SU-DHL-6 (cell line): ENCODE results near the gene GRIK3.

Source experiments
- CTCF ChIP-seq: fragments of 200-600 bp; sonication (generic); IDR thresholded peaks from one replicate; pipeline ENCODE4 v1.5.1; 2017; ENCODE audit warnings: antibody characterized with exemption, mild to moderate bottlenecking, low read length, moderate library complexity; ENCODE audit not compliant: insufficient read depth, poor library complexity, severe bottlenecking
- EZH2phosphoT487 ChIP-seq: fragments of 200-600 bp; sonication (generic), shearing (Covaris generic); conservative IDR thresholded peaks from 2 replicates; pipeline ENCODE4 v1.6.1; 2018; ENCODE audit warnings: mild to moderate bottlenecking, antibody characterized with exemption, low read length, moderate library complexity, mixed read lengths

GRCh38 chr1:36849956-36850355, 184.4 kb downstream of the GRIK3 start:
- TF ChIP-seq CTCF (no peak), EZH2phosphoT487 (no peak)
